ENCODE results near the gene VSX1.

The VSX1 gene

GRCh38 chr20:25053255-25054031 is 28.5 kb downstream of the VSX1 start:
- DNase-seq (ENCODE audit: low read depth), result no peak

GRCh38 chr20:25052255-25053194 is 29.4 kb downstream of the VSX1 start:
- DNase-seq (ENCODE audit: low read depth), result no peak

GRCh38 chr20:25051386-25052155 is 30.4 kb downstream of the VSX1 start:
- DNase-seq (ENCODE audit: low read depth), result no peak

- no peak for DNase-seq (ENCODE audit: low read depth)
These were observed 31.2 kb downstream of the VSX1 start for GRCh38 chr20:25050501-25051350.

GRCh38 chr20:25050082-25050481 is 31.9 kb downstream of the VSX1 start:
- DNase-seq (ENCODE audit: low read depth), result no peak

GRCh38 chr20:25049261-25050060 is 32.5 kb downstream of the VSX1 start:
- no peak for DNase-seq (ENCODE audit: low read depth)

GRCh38 chr20:25048519-25048952 is 33.4 kb downstream of the VSX1 start:
- no peak for DNase-seq (ENCODE audit: low read depth)

GRCh38 chr20:25047766-25048165 is 34.2 kb downstream of the VSX1 start:
- DNase-seq (ENCODE audit: low read depth), result no peak

GRCh38 chr20:25046736-25047666 is 34.9 kb downstream of the VSX1 start:
- no peak for DNase-seq (ENCODE audit: low read depth)

GRCh38 chr20:25046181-25046641 is 35.7 kb downstream of the VSX1 start:
- no peak for DNase-seq (ENCODE audit: low read depth)

- DNase-seq (ENCODE audit: low read depth), result no peak
These were observed 36.6 kb downstream of the VSX1 start for GRCh38 chr20:25045343-25045712.

- DNase-seq (ENCODE audit: low read depth), result no peak
These were observed 37.1 kb downstream of the VSX1 start for GRCh38 chr20:25044660-25045342.

GRCh38 chr20:25044261-25044560 is 37.7 kb downstream of the VSX1 start:
- no peak for DNase-seq (ENCODE audit: low read depth)

GRCh38 chr20:25043499-25044260 is 38.3 kb downstream of the VSX1 start:
- no peak for DNase-seq (ENCODE audit: low read depth)

- no peak for DNase-seq (ENCODE audit: low read depth)
These were observed 39.1 kb downstream of the VSX1 start for GRCh38 chr20:25042531-25043498.

GRCh38 chr20:25041813-25042530 is 40.0 kb downstream of the VSX1 start:
- no peak for DNase-seq (ENCODE audit: low read depth)
